ENCODE data around the gene PCOLCE2.

DNA sequence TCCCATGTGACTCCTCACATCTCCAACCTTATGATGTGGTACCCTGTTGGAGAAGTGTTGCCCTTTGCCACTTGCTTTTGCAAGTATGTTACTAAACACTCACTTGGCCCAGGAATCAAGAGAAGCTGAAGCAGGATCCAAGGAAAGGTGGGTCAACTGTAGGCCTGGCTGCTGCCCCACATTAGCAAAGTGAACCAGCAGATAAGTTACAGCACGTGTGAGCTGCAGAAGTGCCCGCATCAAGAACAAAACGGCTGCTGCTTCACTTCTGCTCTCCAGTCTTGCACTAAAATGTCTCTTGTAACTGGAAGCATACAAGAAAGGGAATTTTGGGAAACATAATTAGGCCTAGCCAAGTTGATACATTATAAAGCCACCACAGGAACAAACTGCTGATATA, 79.6 kb downstream of the PCOLCE2 start:
- TF ChIP-seq, protein P1, sequence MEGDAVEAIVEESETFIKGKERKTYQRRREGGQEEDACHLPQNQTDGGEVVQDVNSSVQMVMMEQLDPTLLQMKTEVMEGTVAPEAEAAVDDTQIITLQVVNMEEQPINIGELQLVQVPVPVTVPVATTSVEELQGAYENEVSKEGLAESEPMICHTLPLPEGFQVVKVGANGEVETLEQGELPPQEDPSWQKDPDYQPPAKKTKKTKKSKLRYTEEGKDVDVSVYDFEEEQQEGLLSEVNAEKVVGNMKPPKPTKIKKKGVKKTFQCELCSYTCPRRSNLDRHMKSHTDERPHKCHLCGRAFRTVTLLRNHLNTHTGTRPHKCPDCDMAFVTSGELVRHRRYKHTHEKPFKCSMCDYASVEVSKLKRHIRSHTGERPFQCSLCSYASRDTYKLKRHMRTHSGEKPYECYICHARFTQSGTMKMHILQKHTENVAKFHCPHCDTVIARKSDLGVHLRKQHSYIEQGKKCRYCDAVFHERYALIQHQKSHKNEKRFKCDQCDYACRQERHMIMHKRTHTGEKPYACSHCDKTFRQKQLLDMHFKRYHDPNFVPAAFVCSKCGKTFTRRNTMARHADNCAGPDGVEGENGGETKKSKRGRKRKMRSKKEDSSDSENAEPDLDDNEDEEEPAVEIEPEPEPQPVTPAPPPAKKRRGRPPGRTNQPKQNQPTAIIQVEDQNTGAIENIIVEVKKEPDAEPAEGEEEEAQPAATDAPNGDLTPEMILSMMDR (IDR thresholded peaks at IDR 0.05; ENCODE audit: low read depth, low read length): no peak
- no peak for TF ChIP-seq EZH2phosphoT487 (IDR thresholded peaks at IDR 0.05; ENCODE audit: low read depth)

Data from OCI-LY3 (cell line).